ENCODE measurements around the gene ELAVL4. TPM values are rescaled to one million over a fixed set of nuclear protein-coding genes. Genes with fewer than 3 reads are reported as not detected.

The ELAVL4 gene
- total and polyA plus RNA-seq, 12 donors: 0.18 to 17.7 (median 4.3) TPM; not detected in 2

GRCh38 chr1:50109116-50109515, 396 bp downstream of the ELAVL4 start:
- H3K9me3 ChIP-seq (replicated peaks in 1 of 3): no peaks in the 10 kb centered on the region
- H3K4me1 ChIP-seq (replicated peaks in 1 of 2): no peaks in the 10 kb centered on the region
- no peak for DNase-seq
- no peak overlapping the region for H3K4me3 ChIP-seq
- 67 to 77% (median 73%) methylated on average over 4 of the region's 4 CpGs for WGBS, 4 donors
- peak overlapping the region in 1 of 5 donors; percentile 36 for H3K27ac ChIP-seq
- H3K27me3 ChIP-seq: peaks cover 13% of the 10 kb centered on the region
- H3K36me3 ChIP-seq (replicated peaks in 1 of 2): no peaks in the 10 kb centered on the region
- intact Hi-C loops (cut with DNase I): no loop called here
- TF ChIP-seq CTCF (IDR thresholded peaks at IDR 0.05) (no peak), POLR2A (IDR thresholded peaks at IDR 0.05) (no peak)

- TF ChIP-seq POLR2A (IDR thresholded peaks at IDR 0.05): no peak
- TF ChIP-seq CTCF (IDR thresholded peaks at IDR 0.05): no peak
- WGBS, 4 donors: 12 to 21% (median 15%) methylated on average over 8 of the region's 8 CpGs
- H3K9me3 ChIP-seq (replicated peaks in 1 of 3): no peaks in the 10 kb centered on the region
- H3K27me3 ChIP-seq: peaks cover 14% of the 10 kb centered on the region
- DNase-seq: peak in 3 of 7 donors; percentile 15 to 70 (median 18)
- no peaks in the 10 kb centered on the region for H3K36me3 ChIP-seq (replicated peaks in 1 of 2)
- H3K27ac ChIP-seq: peak overlapping the region in 1 of 5 donors; percentile 36
- H3K4me1 ChIP-seq (replicated peaks in 1 of 2): no peaks in the 10 kb centered on the region
- intact Hi-C loops (cut with DNase I): no loop called here
- no peak overlapping the region for H3K4me3 ChIP-seq
Observed at GRCh38 chr1:50109647-50110075, 941 bp downstream of the ELAVL4 start.

- no peak for DNase-seq
- H3K4me3 ChIP-seq: no peak overlapping the region
- H3K27ac ChIP-seq: peak overlapping the region in 1 of 5 donors; percentile 36
- no peaks in the 10 kb centered on the region for H3K36me3 ChIP-seq (replicated peaks in 1 of 2)
- no peaks in the 10 kb centered on the region for H3K9me3 ChIP-seq (replicated peaks in 1 of 3)
- intact Hi-C loops (cut with DNase I): no loop called here
- H3K4me1 ChIP-seq (replicated peaks in 1 of 2): no peaks in the 10 kb centered on the region
- TF ChIP-seq POLR2A (IDR thresholded peaks at IDR 0.05) (no peak), CTCF (IDR thresholded peaks at IDR 0.05) (no peak)
- H3K27me3 ChIP-seq: peaks cover 14% of the 10 kb centered on the region
- 32 to 50% (median 38%) methylated on average over 9 of the region's 9 CpGs for WGBS, 4 donors
Observed at GRCh38 chr1:50110151-50110550, 1.4 kb downstream of the ELAVL4 start.

GRCh38 chr1:50110656-50111055, 1.9 kb downstream of the ELAVL4 start:
- H3K4me1 ChIP-seq (replicated peaks in 1 of 2): no peaks in the 10 kb centered on the region
- 9 to 13% (median 10%) methylated on average over 7 of the region's 7 CpGs for WGBS, 4 donors
- no peaks in the 10 kb centered on the region for H3K36me3 ChIP-seq (replicated peaks in 1 of 2)
- no peak for TF ChIP-seq CTCF (IDR thresholded peaks at IDR 0.05)
- no peak for TF ChIP-seq POLR2A (IDR thresholded peaks at IDR 0.05)
- H3K27ac ChIP-seq: peak overlapping the region in 1 of 5 donors; percentile 36
- H3K27me3 ChIP-seq: peaks cover 14% of the 10 kb centered on the region
- DNase-seq: peak in 1 of 7 donors; percentile 62
- H3K9me3 ChIP-seq (replicated peaks in 1 of 3): no peaks in the 10 kb centered on the region
- intact Hi-C loops (cut with DNase I): no loop called here
- H3K4me3 ChIP-seq: no peak overlapping the region

All from adrenal gland (tissue), 12 donors.